Lower lobe of right lung (tissue), 2 donors: Measurements from ENCODE around the gene TUBB6. TPM values are rescaled to one million over a fixed set of nuclear protein-coding genes. Genes with fewer than 3 reads are reported as not detected.

Experiments
- ATAC-seq, 2 donors: fragments of 200-7000 bp; cut with Tn5 transposase; one replicate each; pipeline ENCODE4 v1.9.1; 2020 to 2022; ENCODE audit warnings: mild to moderate bottlenecking in 2 of 2, moderate library complexity in 2 of 2
- DNase-seq: peaks from one replicate; pipeline ENCODE4 v3.0.0-alpha.2; 2020
- H3K27ac ChIP-seq: fragments of 200-600 bp; one replicate; pipeline ENCODE4 v1.8.0; 2022
- H3K27me3 ChIP-seq: fragments of 200-600 bp; one replicate; pipeline ENCODE4 v1.8.0; 2022; ENCODE audit warnings: low read depth
- H3K36me3 ChIP-seq: fragments of 200-600 bp; one replicate; pipeline ENCODE4 v1.8.0; 2022; ENCODE audit warnings: mild to moderate bottlenecking
- H3K4me1 ChIP-seq: fragments of 200-600 bp; one replicate; pipeline ENCODE4 v1.8.0; 2022
- H3K4me3 ChIP-seq: fragments of 200-600 bp; one replicate; pipeline ENCODE4 v1.8.0; 2022; ENCODE audit warnings: mild to moderate bottlenecking
- H3K9me3 ChIP-seq: fragments of 200-600 bp; one replicate; pipeline ENCODE4 v1.8.0; 2022
- CTCF ChIP-seq: fragments of 200-600 bp; IDR thresholded peaks from one replicate; pipeline ENCODE4 v1.8.0; 2022; ENCODE audit warnings: antibody characterized with exemption, mild to moderate bottlenecking
- intact Hi-C: fragments of 100-400 bp; cut with DNase I; formaldehyde crosslinking; loops from one replicate; pipeline ENCODE4 v1.11.0; 2022
- total RNA-seq: library from RNA; stranded (reverse); fragmentation: NEBNext Ultra II Directional; extraction: Animal tissue kit (Norgen Biotek cat#: 25700); gene quantifications from one replicate; pipeline ENCODE4 v1.2.1, GENCODE V29; 2021
- donor health status: DM: no; HTN: yes; CAD: no; lungs with severe emphysema.

The TUBB6 gene
- total RNA-seq, 1 donor from 2014 or later = 92.9 TPM

GRCh38 chr18:12305930-12306629 is 2.0 kb upstream of the TUBB6 start:
- Histone ChIP-seq H3K9me3 (no peaks in the 10 kb centered on the region), H3K27me3 (no peaks in the 10 kb centered on the region), H3K36me3 (peaks cover 9% of the 10 kb centered on the region), H3K27ac (no peak overlapping the region), H3K4me1 (peaks cover 29% of the 10 kb centered on the region), H3K4me3 (no peak overlapping the region)
- TF ChIP-seq CTCF = no peak
- intact Hi-C loops = no loop called here
- ATAC-seq (no peak), DNase-seq (no peak)

GRCh38 chr18:12306752-12307700 is 1.0 kb upstream of the TUBB6 start:
- Histone ChIP-seq H3K27me3 (no peaks in the 10 kb centered on the region), H3K27ac (peak overlapping the region; percentile 98), H3K4me3 (peak overlapping the region; percentile 71), H3K36me3 (peaks cover 18% of the 10 kb centered on the region), H3K4me1 (peaks cover 29% of the 10 kb centered on the region), H3K9me3 (peaks cover 2% of the 10 kb centered on the region)
- no peak for TF ChIP-seq CTCF
- DNase-seq (no peak), ATAC-seq (peak; percentile 11 to 36)
- intact Hi-C loops = no loop called here

GRCh38 chr18:12308386-12309100 is 502 bp downstream of the TUBB6 start:
- DNase-seq = peak; percentile 89
- Histone ChIP-seq H3K4me1 (peaks cover 29% of the 10 kb centered on the region), H3K4me3 (peak overlapping the region; percentile 71), H3K36me3 (peaks cover 29% of the 10 kb centered on the region), H3K27me3 (no peaks in the 10 kb centered on the region), H3K9me3 (peaks cover 9% of the 10 kb centered on the region), H3K27ac (peak overlapping the region; percentile 98)
- intact Hi-C loops = no loop called here
- no peak for TF ChIP-seq CTCF
- peak; percentile 86 to 87 for ATAC-seq

- TF ChIP-seq CTCF = no peak
- H3K4me1 ChIP-seq = peaks cover 39% of the 10 kb centered on the region
- peaks cover 37% of the 10 kb centered on the region for H3K36me3 ChIP-seq
- peak overlapping the region; percentile 71 for H3K4me3 ChIP-seq
- DNase-seq (no peak), ATAC-seq (no peak)
- H3K9me3 ChIP-seq = peaks cover 9% of the 10 kb centered on the region
- H3K27me3 ChIP-seq = no peaks in the 10 kb centered on the region
- peak overlapping the region; percentile 33 for H3K27ac ChIP-seq
- intact Hi-C loops = no loop called here
These were observed 1.7 kb downstream of the TUBB6 start for GRCh38 chr18:12309683-12310198.

- intact Hi-C loops = no loop called here
- H3K36me3 ChIP-seq = peaks cover 44% of the 10 kb centered on the region
These were observed 2.7 kb downstream of the TUBB6 start for GRCh38 chr18:12310762-12311161.

More at GRCh38 chr18:12310762-12311161, 2.7 kb downstream of the TUBB6 start:
- Histone ChIP-seq H3K4me1 (peaks cover 46% of the 10 kb centered on the region), H3K27ac (no peak overlapping the region), H3K9me3 (peaks cover 9% of the 10 kb centered on the region), H3K27me3 (no peaks in the 10 kb centered on the region), H3K4me3 (no peak overlapping the region)
- no peak for TF ChIP-seq CTCF
- ATAC-seq (no peak), DNase-seq (no peak)
